Muscle of back (tissue), 13 donors: ENCODE measurements around the gene KCNC2. TPM values are rescaled to one million over a fixed set of nuclear protein-coding genes. Genes with fewer than 3 reads are reported as not detected.
"Not testable (repeated sequence)": the region's sequence is repeated elsewhere in the genome, so short reads cannot be mapped to it uniquely, and the experiment has no call there.

Experiments used
- DNase-seq, 3 donors: peaks; one replicate each; pipeline versions ENCODE4 v3.0.0 to v3.0.0-alpha.2; 2013
- long read RNA-seq, 9 donors: transcript quantifications; one replicate each; lab custom pipeline, GENCODE V29; 2026
- polyA plus RNA-seq, 10 donors: library from polyadenylated mRNA; unstranded; fragments of 120-200 nt; gene quantifications; one replicate each; pipeline ENCODE4 v1.2.1, GENCODE V29; 2013; ENCODE audit not compliant: insufficient read length in 10 of 10

The KCNC2 gene
- under 1 TPM; 0.30 to 0.99 (median 0.49) TPM for polyA plus RNA-seq
- long read RNA-seq, donor 1: 0 reads
- long read RNA-seq, donor 2: 0 reads
- long read RNA-seq, donor 3: 0 reads
- long read RNA-seq, donor 4: 0 reads
- long read RNA-seq, donor 5: 0 reads
- long read RNA-seq, donor 6: 0 reads
- long read RNA-seq, donor 7: 0 reads
- long read RNA-seq, donor 8: 0 reads
- long read RNA-seq, donor 9: 0 reads

DNA sequence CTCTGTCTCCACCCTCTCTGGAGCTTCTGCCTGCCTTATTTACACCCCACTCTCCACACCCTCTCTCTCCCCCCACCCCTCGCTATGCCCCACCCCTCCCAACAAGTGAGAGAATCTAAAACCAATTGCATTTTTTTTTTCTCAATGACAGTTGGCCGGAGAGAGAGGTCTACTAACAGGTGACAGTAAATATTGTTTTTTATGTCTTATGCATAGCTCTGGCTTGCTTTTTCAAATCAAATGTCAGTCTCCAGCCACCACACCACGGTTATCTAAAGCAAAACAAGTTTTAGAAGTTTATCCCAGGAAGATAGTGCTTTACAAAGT, at the start of gene KCNC2:
TSS of gene KCNC2 (minus strand) at position 28 of the 327 bp plus-strand sequence.
- DNase-seq: no peak

- DNase-seq: no peak
Measured at GRCh38 chr12:75259143-75259542, 49.5 kb upstream of the KCNC2 start.

- peak in 1 of 3 donors; percentile 1 for DNase-seq
Measured at GRCh38 chr12:75257510-75257909, 47.9 kb upstream of the KCNC2 start.

DNA sequence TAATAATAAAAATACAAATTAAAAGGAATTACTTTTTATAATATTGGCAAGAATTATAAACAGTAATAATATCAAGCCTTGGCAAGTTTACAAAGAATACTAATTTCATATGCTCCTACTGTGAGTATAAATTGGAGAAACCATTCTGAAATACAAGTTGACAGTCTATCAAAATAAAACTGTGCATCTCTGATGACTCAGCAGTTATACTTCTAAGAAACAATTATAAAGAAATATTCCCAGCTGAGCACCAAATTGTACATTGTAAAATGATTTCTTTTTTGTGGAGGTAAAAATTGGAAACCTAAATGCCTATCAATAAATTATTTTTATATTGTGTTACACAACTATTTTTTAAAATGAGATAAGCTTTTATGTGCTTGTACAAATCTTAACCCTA, 35.5 kb upstream of the KCNC2 start:
- no peak for DNase-seq

DNA sequence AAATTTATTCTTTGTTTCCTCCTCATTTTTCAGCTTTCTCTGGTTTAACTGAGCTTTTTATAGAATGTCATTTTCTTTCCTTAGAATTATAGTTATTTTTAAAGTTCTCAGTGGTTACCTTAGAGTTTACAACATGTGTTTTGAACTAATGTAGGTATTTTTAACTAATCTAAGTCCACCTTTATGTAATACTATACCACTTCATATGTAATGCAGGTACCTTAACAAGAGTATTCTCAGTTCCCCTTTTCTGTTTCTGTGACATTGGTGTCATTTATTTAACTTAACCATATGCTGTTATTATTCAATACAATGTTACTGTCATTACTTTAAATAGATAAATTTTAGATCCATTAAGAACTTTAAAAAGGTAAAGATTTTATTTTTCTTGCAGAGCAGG, 30.3 kb upstream of the KCNC2 start:
- no peak for DNase-seq

DNA sequence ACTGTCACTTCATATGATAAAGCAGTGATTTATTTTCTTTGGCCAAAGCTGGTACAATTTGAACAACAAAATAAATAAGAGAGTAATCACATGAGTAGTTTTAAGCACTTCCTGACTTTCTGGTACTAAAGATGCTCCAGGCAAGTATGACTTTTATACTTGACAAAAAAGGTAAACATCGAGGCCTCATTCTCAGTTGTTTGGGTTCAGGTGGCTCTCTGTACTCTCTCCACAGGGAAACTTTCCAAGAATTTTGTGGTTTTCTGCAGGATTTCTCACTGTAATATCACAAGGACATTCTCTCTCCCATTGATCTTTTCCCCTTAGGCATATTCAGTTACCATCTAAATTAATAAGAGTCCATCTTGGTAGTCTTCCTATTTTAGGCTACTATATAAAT, 26.6 kb upstream of the KCNC2 start:
- DNase-seq: no peak

GRCh38 chr12:75227132-75227531, 17.5 kb upstream of the KCNC2 start:
- DNase-seq: no peak

DNA sequence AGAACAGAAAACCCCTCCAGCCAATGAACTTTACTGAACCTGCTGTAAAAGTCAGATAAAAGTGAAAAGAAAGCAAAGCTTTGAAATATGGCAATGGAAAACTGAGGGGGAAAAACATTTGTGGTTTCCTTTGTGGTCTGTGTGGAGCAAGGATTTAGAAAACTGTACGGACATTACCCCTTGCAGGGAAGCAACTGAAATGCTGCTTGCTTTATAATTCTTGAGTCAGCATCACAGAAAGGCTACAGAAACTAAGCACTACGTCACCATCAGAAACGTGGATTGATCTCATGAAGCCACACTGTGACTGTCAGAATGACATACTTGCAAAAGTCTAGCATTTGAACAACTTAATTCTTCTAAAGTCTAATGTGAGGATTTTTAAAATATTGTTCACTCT, 2.4 kb upstream of the KCNC2 start:
- no peak for DNase-seq

DNA sequence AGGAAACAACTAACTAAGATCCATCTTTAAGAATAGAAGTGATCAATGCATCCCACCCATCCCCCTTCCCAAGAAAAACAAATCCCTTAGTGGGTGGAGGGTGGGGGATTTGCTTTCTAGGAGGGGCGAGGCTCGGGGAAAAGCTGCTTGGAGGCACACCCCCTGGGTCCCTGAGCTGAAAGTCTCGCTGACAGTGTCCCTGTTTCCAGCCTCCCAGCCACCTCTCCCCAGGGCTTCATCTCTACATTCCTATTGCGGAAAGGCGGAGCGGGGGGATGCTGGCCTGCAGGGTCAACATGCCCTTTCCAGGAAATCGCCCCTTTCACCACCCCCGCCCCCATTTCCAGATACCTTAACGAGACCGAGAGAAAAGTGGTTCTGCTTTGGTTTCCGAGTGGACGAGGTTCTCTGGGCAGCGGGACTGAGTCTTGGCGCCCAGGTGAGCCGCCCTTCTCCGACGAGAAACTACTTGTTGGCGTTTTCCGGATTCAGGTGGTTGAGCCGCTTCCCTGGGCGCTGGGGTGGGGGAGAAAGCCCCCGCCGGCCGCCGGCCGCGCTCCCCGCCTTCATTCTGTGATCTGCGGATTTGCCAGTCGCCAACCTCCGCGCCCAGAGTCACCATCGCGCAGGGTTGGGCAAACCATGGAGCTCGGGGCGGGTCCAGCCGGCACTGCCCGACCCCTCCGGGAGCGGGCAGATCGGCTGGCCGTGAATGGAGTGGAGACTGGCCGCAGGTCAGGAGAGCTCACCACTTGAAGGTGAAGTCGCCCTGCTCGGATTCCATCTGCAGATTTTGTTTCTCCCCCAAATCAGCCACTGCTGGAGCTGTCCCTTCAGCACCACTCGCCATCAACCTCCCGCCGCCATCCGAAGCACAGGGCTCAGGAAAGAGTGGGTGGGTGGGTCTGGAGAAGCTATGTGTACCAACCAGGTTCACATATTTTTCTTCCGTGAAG, 505 bp downstream of the KCNC2 start:
- peak in 2 of 3 donors; percentile 27 to 61 for DNase-seq

DNA sequence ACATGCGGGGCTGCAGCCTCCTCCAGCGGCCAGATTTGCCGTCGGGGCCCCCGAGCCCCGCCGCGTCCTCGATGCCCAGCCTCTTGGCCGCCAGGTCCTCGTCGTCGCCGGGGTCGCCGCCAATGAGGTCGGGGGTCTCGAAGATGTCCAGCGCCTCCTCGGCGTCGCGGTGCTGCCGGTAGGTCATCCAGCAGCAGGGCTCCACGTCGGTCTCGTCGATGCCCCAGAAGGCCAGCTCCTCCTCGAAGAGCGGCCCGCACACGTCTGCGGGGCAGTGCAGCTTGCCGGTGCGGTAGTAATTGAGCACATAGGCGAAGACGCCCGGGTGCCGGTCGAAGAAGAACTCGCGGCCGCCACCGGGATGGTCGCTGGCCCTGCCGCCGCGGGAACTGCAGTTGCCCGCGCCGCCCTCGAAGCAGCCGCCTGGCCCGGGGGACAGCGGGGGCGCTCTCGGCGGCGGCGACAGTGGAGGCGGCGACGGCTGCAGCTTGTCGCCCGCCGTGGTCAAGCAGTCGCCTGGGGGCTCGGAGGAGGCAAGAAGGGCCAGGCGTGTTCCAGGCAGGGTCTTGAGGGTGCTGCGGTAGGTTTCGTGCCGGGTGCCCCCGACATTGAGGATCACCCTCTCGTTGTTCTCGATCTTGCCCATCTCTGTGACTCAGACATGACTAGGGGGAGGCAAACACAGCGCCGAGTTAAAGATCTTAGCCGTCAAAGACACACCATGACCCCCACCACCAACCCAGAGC, 2.1 kb downstream of the KCNC2 start:
- peak in 1 of 3 donors; percentile 0 for DNase-seq

GRCh38 chr12:75205558-75205957, 4.1 kb downstream of the KCNC2 start:
- DNase-seq: no peak

DNA sequence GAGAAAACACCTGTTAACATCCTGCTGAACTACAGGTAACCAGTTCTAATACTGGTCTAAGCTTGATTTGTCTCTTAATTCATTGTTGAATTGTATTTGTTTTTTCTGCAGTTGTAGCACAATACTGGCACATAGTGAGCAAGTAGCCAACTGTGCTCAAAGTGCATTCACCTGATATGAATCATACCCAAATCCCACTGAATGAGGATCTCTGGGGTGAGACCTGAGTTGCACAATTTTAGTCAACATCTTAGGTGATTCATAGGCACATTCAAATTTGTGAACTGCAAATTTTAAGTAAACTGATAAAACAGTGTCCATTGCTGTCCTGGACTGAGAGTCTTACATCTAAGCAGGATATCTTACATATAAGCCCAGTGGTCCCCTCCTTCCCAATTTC, 12.8 kb downstream of the KCNC2 start:
- no peak for DNase-seq

DNA sequence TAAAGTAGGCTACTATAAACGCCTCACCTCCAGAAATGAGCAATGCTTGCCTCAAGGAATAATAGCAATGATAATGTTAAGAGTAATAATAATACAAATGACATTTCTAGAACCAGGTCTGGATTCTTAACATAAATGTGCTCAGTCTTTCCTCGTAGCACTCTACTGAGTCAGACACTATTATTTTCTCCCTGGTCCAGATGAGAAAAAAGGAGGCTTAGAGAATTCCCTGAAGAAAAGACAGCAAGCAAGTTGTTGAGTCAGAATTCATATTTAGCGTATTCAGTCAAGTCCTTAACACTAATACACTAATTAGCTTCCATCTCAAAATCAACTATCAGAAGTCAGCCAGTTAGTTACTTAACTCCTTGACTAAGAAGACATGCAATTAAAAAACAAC, 13.2 kb downstream of the KCNC2 start:
- DNase-seq: no peak

DNA sequence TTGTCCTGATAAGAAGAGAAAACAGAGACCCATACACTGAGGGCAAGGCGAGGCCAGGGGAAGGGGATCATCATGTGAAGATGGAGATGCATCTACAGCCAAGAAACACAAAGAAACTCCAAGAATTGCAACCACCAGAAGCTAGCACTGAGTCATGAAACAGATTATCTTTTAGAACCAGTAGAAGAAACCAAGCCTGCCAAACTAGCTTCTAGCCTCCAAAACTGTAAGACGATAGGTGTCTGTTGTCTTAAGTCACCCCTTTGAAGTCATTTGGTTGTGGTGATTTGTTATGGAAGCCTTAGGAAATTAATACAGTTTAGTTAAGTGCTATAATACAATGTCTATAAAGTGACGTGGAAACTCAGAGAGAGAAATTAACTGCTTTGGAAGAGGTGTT, 15.4 kb downstream of the KCNC2 start:
- DNase-seq: no peak

DNA sequence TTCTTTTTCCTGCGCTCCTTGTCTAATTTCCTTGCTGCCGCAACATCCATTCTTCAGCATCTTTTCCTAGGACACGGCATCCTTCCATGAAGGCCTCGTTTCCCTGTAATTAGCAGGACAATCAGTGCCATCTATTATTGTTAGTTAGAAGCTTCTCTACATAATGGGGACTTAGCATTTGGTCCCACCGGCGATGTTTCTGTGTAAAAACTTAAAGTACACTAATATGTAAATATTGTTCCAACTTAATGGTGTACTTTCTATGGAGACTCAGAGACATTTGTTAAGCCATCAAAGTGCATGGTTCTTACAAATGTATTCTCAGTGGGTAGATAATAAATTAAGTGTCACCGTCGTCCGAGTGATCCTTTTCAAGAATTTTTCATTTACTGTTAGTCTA, 17.4 kb downstream of the KCNC2 start:
- DNase-seq: no peak

DNA sequence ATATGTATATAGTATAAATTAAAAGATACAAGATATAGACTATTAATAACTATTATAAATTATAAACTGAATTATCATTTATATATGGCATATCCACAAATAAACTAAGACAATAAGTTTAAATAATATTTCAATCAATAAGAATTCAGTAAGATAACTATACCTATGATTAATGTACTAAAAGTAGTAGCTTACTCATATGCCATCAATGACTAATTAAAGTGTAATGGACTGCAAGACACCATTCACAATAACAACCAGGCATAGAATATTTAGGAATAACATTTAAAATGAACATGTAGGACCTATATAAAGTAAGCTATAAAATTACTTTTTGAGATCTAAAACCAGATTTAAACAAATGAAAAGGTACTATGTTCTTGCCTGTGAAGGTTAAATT, 18.8 kb downstream of the KCNC2 start:
- DNase-seq: no peak

GRCh38 chr12:75185881-75186280, 23.8 kb downstream of the KCNC2 start:
- not testable (repeated sequence) for DNase-seq

DNA sequence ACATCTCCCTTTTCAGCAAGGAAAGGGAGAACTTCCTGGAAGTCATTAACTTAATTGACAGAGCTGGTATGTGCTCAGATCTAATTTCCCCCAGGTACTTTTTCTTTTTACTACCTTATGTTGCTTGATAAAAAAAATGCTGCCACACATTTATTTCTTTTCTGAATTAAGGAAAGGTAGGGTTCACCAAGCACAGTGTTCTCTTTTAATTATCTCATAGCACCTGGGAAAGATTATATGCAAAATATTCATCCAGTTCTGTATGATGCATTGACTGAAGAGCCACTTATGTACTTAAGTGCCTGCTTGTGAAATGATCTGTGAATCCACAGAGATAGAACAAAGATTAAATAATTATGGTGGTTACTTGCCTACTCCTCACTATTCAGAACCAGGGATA, 25.1 kb downstream of the KCNC2 start:
- DNase-seq: no peak

DNA sequence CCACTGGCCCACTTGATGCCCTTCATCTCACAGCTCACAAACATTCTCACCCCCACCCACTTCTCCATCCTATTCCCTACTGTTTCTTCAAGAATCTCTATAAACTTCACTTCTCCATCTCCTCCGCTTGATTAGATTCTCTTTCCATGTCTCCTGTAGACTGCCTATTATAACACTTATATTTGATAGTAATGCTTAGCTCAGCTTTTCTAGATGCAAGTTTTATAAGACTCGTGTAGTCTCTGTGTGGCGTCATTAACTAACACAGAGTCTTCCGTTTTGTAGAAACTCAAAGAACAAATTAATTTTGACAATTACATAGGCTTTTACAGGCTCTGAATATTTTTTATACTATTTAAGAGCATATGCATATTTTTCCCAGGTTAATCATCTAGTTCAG, 25.7 kb downstream of the KCNC2 start:
- no peak for DNase-seq

DNA sequence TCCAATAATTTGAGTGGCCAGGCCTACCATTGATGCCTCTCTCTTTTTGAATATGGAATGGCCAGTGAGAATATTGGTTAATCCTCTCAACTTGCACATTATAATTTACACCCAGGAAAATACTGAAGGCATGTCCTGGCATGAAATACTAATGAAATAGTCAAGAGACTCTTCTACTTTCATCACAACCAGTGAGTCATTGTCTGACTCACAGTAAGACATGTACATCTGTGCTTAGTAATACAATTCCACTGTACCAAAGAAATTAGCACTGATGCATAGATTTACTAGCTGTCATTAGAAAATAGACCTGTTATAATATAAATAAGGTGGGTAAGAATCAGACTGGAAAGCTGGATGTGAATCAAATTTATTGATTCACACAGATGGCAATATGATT, 31.6 kb downstream of the KCNC2 start:
- DNase-seq: peak in 1 of 3 donors; percentile 34

- no peak for DNase-seq
Measured at GRCh38 chr12:75172611-75173010, 37.0 kb downstream of the KCNC2 start.

- DNase-seq: peak in 1 of 3 donors; percentile 9
Measured at GRCh38 chr12:75170640-75171185, 38.9 kb downstream of the KCNC2 start.
